Putamen (tissue), 1 donor: Measurements from ENCODE around the gene PTPRG.
"Not testable (repeated sequence)": the region's sequence is repeated elsewhere in the genome, so short reads cannot be mapped to it uniquely, and the experiment has no call there.

Experiments
- DNase-seq: peaks from one replicate; pipeline ENCODE4 v3.0.0-alpha.2; 2016; ENCODE audit warnings: low spot score

Gene PTPRG

GRCh38 chr3:61724801-61725200 is 163.4 kb downstream of the PTPRG start:
- DNase-seq, result no peak

DNA sequence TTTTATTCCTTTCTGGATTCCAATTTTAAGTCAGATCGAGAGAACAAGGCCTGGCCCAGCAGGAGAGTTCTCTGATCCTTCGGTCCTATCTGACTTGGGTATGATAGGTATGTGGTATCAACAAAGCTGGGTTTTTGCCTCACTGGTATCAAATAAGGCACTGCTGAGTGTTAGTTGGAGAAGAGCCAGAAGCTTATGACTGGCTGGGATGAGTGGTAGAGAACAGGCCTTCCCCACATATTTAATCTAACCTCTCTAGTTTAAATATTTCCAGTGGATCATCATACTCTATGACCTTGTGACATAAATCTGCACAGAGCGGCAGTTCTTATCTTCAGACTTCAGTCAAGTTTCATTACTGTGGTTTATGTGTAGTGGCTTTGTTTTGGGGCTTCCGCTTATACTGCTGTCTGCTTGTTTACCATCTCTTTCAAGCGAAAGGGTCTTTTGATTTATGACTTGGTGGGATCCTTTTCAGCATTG is 164.5 kb downstream of the PTPRG start:
- no peak for DNase-seq

GRCh38 chr3:61727435-61727834 is 166.1 kb downstream of the PTPRG start:
- DNase-seq, result no peak

DNA sequence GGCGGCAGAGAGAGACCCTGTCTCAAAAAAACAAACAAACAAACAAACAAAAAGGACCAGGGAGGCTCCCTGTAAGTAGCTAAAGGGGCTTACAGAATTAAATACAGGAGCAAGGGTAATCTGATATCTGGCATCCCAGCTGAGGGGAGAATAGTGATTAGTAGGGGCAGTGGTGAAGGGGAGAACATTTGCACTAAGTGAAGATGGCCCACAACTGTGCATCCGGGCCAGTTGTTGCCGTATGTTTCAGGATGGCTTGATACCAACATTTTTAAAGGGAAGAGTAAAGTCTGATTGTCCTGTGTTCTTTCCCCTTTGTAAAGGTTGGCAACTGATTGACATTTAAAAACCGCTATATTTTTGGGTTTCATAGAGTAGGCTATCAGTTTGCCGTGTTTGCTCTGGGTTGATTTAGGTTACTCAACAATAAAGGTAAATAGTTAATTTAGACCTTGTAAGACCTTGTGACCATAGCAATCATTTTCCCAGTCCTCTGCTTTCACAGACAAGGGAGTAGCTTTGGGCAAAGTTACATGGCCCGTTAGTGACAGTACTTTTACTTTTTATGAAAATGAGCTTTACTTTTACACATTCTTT is 167.8 kb downstream of the PTPRG start:
- no peak for DNase-seq

GRCh38 chr3:61730056-61730455 is 168.7 kb downstream of the PTPRG start:
- DNase-seq, result no peak

- DNase-seq, result no peak
Measured at GRCh38 chr3:61730577-61731231, 169.3 kb downstream of the PTPRG start.

DNA sequence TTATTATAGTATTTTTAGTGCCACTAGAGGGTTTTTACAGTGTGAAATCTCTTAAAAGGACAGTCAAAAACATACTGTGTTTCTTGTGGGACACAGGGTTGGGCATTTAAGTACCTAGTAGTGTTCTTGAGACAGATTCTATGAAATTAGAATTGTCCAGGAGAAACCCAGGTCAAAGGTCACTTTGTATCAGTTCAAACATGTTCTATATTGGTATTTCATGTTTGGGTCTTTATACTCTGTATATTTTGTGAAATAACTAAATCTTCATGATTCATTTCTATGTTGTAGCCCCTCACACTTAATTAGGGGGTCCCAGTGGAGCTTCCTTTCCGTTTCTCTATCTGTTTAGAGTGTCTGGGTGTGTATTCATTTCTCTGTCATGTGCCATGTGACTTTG is 171.6 kb downstream of the PTPRG start:
- DNase-seq, result no peak

DNA sequence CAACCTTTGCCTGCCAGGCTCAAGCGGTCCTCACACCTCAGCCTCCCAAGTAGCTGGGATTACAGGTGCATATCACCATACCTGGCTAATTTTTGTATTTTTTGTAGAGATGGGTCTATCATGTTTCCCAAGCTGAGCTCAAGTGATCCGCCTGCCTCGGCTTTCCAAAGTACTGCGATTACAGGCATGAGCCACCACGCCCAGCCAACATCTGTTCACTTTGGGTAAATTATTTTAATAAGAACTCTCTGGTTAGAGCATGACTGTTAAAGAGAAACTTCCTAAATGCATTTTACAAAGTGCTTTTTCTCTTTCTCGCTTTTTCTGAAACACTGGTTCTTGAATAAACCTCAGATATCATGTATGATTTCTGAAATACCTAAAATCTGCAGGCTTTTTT is 172.5 kb downstream of the PTPRG start:
- DNase-seq, result no peak

DNA sequence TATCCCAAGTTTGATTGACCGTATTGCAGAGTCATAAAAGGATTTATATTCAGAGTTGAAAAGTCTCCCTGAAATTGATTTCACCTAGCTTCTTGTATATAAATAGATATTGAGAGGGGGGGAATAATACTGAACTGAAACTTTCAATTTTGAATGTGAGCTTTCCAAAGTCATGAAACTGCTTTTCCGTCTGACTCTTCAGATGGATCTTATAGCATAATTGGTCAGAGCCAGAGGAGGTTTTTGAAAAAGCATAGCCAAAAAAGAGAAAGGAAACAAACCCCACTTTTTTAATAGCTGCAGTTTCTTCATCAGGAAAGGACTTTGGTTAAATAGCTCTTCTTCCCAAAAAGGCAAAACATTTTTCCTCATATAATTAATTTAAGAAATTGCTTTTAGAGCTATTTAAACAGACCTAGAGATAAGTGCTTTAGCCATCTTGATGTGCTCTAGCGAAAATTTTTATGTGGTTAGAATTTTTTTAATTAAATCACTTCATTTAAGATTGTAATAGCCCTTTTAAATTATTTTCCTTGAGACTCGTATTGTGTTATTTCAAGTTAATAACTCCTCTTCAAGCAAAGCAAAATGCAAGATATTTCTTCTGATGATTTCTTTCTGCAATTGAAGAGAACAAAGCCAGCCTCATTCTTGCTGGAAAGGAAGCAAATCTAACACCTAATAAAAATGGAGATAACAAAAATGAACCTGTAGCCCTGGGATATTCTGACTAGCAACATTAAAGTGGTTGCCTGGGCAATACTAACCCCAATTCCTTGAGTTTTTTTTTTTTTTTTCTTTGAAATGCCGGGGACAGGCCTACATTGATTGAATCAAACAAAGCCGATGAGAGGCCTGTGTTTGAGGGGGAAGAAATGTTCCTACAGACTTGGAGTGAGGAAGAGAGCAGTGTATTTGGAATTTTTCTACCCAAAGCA is 173.6 kb downstream of the PTPRG start:
- DNase-seq, result no peak

- DNase-seq, result no peak
Measured at GRCh38 chr3:61736506-61736905, 175.1 kb downstream of the PTPRG start.

GRCh38 chr3:61739640-61740039 is 178.3 kb downstream of the PTPRG start:
- no peak for DNase-seq

DNA sequence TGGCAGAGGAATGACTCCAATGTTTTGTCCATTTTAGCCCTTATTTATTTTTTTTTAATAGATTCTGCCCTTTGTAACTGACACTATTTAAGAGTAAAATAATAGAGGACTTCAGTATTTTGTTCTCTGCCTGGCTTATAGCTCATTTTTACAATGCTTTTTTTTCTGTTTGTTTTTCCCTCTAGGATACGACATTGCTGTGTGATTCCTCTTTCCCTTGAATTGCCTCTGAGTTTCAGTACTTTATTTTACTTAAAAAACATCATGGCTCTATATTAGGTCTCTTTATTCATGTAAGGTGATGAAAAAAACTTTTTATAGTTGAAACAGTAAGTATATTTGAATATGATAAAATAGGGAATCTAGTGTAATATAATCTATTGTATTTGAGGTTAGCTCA is 179.1 kb downstream of the PTPRG start:
- no peak for DNase-seq

DNA sequence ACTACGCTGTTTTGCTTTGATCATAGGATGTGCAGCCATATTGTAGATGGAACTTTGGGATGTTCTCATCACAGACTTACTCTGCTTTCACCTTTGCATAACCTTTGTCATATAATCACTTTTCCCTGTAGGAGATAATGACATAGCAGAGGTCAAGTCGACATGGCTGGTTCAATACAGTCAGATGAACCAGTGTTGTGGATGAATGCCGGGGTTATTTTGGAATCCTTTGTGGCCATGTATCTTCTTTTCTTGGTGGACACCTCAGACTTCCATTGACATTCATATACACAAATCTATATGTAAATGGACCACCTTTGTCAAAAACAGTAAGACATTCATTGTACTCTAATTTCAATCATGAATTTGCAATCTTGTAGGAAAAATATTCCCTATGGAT is 180.2 kb downstream of the PTPRG start:
- no peak for DNase-seq

DNA sequence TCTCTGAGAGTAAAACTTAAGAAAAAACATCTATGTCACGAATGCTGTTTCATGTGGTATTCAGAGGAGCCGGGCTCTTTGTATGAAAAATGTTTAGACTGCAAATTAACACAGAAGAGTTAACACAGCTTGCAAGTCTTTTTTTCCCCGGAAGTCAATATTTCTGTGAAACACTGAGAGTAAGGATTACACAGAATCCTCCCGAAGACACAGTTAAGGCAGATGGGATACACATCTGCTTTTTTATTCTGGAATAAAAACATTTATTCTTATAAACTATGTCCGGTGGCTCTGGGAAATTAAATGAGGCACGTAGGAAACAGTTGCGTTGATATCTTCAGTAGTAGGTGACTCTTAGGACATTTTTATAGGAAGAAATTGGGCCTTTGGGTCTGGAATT is 180.6 kb downstream of the PTPRG start:
- no peak for DNase-seq

- no peak for DNase-seq
Measured at GRCh38 chr3:61743067-61743466, 181.7 kb downstream of the PTPRG start.

DNA sequence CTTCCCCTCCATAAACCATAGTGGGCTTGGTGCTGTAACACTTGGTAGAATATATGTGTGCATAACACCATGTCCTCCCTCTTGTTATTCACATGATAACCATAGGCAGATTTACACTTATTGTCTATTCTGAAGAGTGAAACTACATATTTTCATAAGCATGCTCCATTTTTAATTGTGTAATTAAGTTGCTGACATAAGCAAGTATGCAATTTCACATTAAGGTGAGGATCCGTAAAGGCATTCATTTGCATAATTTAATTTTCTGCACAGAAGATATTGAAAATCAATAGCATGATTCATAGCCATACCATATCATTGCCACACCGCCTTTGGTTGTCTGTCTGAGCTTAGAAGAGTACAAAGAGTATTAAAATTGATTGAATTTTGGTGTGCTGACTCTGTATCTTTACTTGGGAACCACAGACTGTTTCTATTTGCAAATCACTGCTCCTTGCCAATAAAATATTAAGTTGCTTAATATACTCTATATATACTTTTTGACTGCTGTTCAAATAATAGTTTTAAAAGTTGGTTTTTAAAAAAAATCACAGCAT is 182.4 kb downstream of the PTPRG start:
- no peak for DNase-seq

GRCh38 chr3:61748288-61748687 is 186.9 kb downstream of the PTPRG start:
- DNase-seq, result no peak

- no peak for DNase-seq
Measured at GRCh38 chr3:61750766-61751165, 189.4 kb downstream of the PTPRG start.

- no peak for DNase-seq
Measured at GRCh38 chr3:61758839-61759238, 197.5 kb downstream of the PTPRG start.

DNA sequence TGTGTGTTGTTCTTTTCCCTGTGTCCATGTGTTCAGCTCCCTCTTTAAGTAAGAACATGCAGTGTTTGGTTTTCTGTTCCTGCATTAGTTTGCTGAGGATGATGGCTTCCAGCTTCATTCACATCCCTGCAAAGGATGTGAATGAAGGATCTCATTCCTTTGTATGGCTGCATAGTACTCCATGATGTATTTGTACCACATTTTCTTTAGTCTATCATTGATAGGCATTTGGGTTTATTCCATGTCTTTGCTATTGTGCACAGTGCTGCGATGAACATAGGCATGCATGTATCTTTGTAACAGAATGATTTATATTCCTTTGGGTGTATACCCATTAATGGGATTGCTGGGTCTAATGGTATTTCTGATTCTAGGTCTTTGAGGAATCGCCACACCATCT is 199.4 kb downstream of the PTPRG start:
- DNase-seq, result not testable (repeated sequence)

GRCh38 chr3:61761694-61762430 is 200.5 kb downstream of the PTPRG start:
- DNase-seq, result no peak
